Measurements from ENCODE around the gene TRMT11. TPM values are rescaled to one million over a fixed set of nuclear protein-coding genes. Genes with fewer than 3 reads are reported as not detected.

The TRMT11 gene
- 10.6 to 15.2 TPM (median 12.9 TPM) in 5 replicates for total RNA-seq (2022; extraction: Qiagen RNA extraction)

GRCh38 chr6:125986301-125987025 lies at the start of gene TRMT11:
Gene TRMT11 (plus strand): TSS chr6:125986540. CDS start chr6:125986551, 11 bp downstream.

GRCh38 chr6:125956506-125957390 lies 29.6 kb upstream of the TRMT11 start, which contains the start of gene HINT3:
Gene HINT3 (plus strand): TSS chr6:125956770. CDS start chr6:125956978, 208 bp downstream.

Other genes with a start within 250 kb of the TRMT11 start
- gene HEY2, start 236.9 kb upstream of the TRMT11 start, total RNA-seq (2022; extraction: Qiagen RNA extraction): 0.03 to 0.14 TPM (median 0.06 TPM) in 4 of 5 replicates, not detected in the other
- gene NCOA7, start 195.6 kb upstream of the TRMT11 start, total RNA-seq (2022; extraction: Qiagen RNA extraction): 15.6 to 26.4 TPM (median 22.1 TPM) in 5 replicates
- gene HINT3, start 29.8 kb upstream of the TRMT11 start, total RNA-seq (2022; extraction: Qiagen RNA extraction): 6.6 to 7.5 TPM (median 7.4 TPM) in 5 replicates